Caco-2 (cell line): ENCODE data around the gene OXSR1. TPM values are rescaled to one million over a fixed set of nuclear protein-coding genes. Genes with fewer than 3 reads are reported as not detected.
"Not testable (repeated sequence)": the region's sequence is repeated elsewhere in the genome, so short reads cannot be mapped to it uniquely, and the experiment has no call there.

ENCODE experiments used
- BruUV-seq: library from RNA; stranded (reverse); fragments of 400-500 nt; replicated peaks from 2 replicates; lab custom pipeline; 2021; lab: Mats Ljungman, UMichigan
- CTCF ChIA-PET: fragments of 300-600 bp; sonication (Branson Sonifier 250); formaldehyde crosslinking; loops from one replicate; lab custom pipeline; 2022; ENCODE audit warnings: antibody characterized with exemption; lab: Charles Lee
- POLR2A ChIA-PET: fragments of 300-600 bp; sonication (Branson Sonifier 250); formaldehyde crosslinking; loops from one replicate; lab custom pipeline; 2022; ENCODE audit warnings: antibody characterized with exemption; lab: Charles Lee
- DNase-seq, 2 experiments: peaks; one replicate each; pipeline versions ENCODE4 v3.0.0 to v3.0.0-alpha.2; 2020 to 2022
- H3K27me3 ChIP-seq: replicated peaks from 2 replicates; pipeline ENCODE4 v1.6.0; 2011; ENCODE audit warnings: low read length; ENCODE audit not compliant: control insufficient read depth, insufficient read depth
- H3K36me3 ChIP-seq: 2 replicates; pipeline ENCODE4 v1.5.1; 2011; ENCODE audit warnings: low read length; ENCODE audit not compliant: control insufficient read depth, insufficient read depth
- H3K4me1 ChIP-seq: fragments of 250-450 bp; sonication (Bioruptor Pico); 2 replicates; pipeline ENCODE4 v1.5.1; 2020; ENCODE audit warnings: mild to moderate bottlenecking
- H3K4me3 ChIP-seq: 2 replicates; pipeline ENCODE4 v1.5.1; 2011; ENCODE audit warnings: low read depth, mild to moderate bottlenecking, control low read depth, low read length
- H3K9me3 ChIP-seq: fragments of 250-450 bp; sonication (Bioruptor Pico); 2 replicates; pipeline ENCODE4 v1.5.1; 2020; ENCODE audit warnings: mild to moderate bottlenecking, moderate library complexity
- H3K27ac Mint-ChIP-seq: one replicate; pipeline ENCODE4 v1.8.0; 2022; ENCODE audit warnings: mixed read lengths; ENCODE audit not compliant: unreplicated experiment
- H3K27me3 Mint-ChIP-seq: one replicate; pipeline ENCODE4 v1.8.0; 2022; ENCODE audit warnings: mixed read lengths; ENCODE audit not compliant: insufficient read depth, unreplicated experiment
- H3K36me3 Mint-ChIP-seq: one replicate; pipeline ENCODE4 v1.8.0; 2022; ENCODE audit warnings: mild to moderate bottlenecking, mixed read lengths; ENCODE audit not compliant: insufficient read depth, unreplicated experiment
- H3K4me1 Mint-ChIP-seq: one replicate; pipeline ENCODE4 v1.8.0; 2022; ENCODE audit warnings: low read depth, mixed read lengths; ENCODE audit not compliant: unreplicated experiment
- H3K4me3 Mint-ChIP-seq: one replicate; pipeline ENCODE4 v1.8.0; 2022; ENCODE audit warnings: mild to moderate bottlenecking, moderate library complexity, mixed read lengths; ENCODE audit not compliant: unreplicated experiment
- H3K9me3 Mint-ChIP-seq: one replicate; pipeline ENCODE4 v1.8.0; 2022; ENCODE audit warnings: mixed read lengths; ENCODE audit not compliant: unreplicated experiment
- intact Hi-C: fragments of 100-400 bp; cut with micrococcal nuclease; formaldehyde crosslinking; loops from one replicate; pipeline ENCODE4 v1.10.0; 2022; ENCODE audit not compliant: unreplicated experiment
- total RNA-seq: library from RNA; stranded (reverse); gene quantifications from 2 replicates; pipeline ENCODE4 v1.2.3, GENCODE V29; 2022
- TF ChIP-seq, protein P1 (sequence below), 2 experiments: fragments of 200-600 bp in 1 of 2; IDR thresholded peaks; 1 replicate in 1 of 2; 2 replicates in 1 of 2; pipeline versions ENCODE4 v1.5.1 to v1.8.0; 2011 to 2022; ENCODE audit warnings: antibody characterized with exemption in 1 of 2, control low read depth in 1 of 2, inconsistent platforms in 1 of 2, low read depth in 1 of 2, low read length in 1 of 2, mild to moderate bottlenecking in 1 of 2, moderate library complexity in 1 of 2; ENCODE audit not compliant: insufficient read depth in 1 of 2, severe bottlenecking in 1 of 2, unreplicated experiment in 1 of 2

OXSR1 gene
- total RNA-seq, 1 experiment from 2014 or later: 39.2 TPM

DNA sequence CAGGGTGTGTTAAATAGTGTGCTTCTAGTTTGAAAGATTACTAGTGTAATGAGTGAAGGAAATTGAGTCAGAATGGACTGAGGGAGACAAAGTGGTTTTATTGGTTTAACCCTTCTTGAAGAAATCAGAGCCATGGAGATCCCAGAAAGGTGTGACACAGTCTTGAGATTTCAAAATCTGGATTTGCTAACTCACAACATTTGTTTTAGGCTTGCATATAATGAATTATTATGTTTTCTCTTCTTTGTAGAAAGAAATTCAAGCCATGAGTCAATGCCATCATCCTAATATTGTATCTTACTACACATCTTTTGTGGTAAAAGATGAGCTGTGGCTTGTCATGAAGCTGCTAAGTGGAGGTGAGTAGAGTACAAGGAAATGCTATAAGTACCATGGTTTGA lies 25.1 kb downstream of the OXSR1 start:
- TF ChIP-seq, protein P1, sequence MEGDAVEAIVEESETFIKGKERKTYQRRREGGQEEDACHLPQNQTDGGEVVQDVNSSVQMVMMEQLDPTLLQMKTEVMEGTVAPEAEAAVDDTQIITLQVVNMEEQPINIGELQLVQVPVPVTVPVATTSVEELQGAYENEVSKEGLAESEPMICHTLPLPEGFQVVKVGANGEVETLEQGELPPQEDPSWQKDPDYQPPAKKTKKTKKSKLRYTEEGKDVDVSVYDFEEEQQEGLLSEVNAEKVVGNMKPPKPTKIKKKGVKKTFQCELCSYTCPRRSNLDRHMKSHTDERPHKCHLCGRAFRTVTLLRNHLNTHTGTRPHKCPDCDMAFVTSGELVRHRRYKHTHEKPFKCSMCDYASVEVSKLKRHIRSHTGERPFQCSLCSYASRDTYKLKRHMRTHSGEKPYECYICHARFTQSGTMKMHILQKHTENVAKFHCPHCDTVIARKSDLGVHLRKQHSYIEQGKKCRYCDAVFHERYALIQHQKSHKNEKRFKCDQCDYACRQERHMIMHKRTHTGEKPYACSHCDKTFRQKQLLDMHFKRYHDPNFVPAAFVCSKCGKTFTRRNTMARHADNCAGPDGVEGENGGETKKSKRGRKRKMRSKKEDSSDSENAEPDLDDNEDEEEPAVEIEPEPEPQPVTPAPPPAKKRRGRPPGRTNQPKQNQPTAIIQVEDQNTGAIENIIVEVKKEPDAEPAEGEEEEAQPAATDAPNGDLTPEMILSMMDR (IDR thresholded peaks at IDR 0.05; ENCODE audit: insufficient read depth in 1 of 2, low read depth in 1 of 2, low read length in 1 of 2, severe bottlenecking in 1 of 2, unreplicated experiment in 1 of 2): no peak
- no peaks in the 10 kb centered on the region for H3K4me1 ChIP-seq
- Mint-ChIP-seq H3K9me3 (no peaks in the 10 kb centered on the region), H3K4me1 (no peaks in the 10 kb centered on the region), H3K27ac (no peak overlapping the region), H3K36me3 (peaks cover 14% of the 10 kb centered on the region), H3K27me3 (no peaks in the 10 kb centered on the region), H3K4me3 (no peak overlapping the region)
- ChIA-PET CTCF (no interaction called here), POLR2A (no interaction called here)
- intact Hi-C loops: no loop called here
- H3K9me3 ChIP-seq: no peaks in the 10 kb centered on the region
- no TSS peak for BruUV-seq
- no peak for DNase-seq
- H3K36me3 ChIP-seq: no peaks in the 10 kb centered on the region; the same call in 1 of the 2 replicates
- H3K27me3 ChIP-seq: no peaks in the 10 kb centered on the region
- H3K4me3 ChIP-seq: no peak overlapping the region

DNA sequence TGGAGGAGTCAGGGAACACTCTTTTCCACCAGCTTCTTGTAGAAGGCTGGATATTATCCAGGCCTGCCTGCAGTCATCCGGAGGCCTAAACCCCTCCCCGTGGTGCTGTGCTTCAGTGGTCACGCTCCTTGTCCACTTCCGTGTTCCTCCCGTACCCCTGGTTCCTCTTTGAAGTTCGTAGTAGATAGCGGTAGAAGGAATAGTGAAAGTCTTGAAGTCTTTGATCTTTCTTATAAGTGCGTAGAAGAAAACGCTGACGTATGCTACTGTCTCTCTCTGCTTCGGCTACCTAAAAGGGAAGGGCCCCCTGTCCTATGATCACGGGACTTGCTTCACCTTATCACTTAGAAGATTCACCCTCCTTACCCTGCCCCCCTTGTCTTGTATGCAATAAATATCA lies 37.6 kb downstream of the OXSR1 start:
- intact Hi-C loops, H3K27ac Mint-ChIP-seq, H3K4me3 ChIP-seq, H3K4me3 Mint-ChIP-seq, H3K9me3 ChIP-seq, BruUV-seq, DNase-seq, H3K27me3 Mint-ChIP-seq, H3K4me1 ChIP-seq, CTCF ChIA-PET, H3K9me3 Mint-ChIP-seq, H3K4me1 Mint-ChIP-seq, POLR2A ChIA-PET, H3K36me3 ChIP-seq, H3K27me3 ChIP-seq: not testable (repeated sequence)
- H3K36me3 Mint-ChIP-seq: peaks cover 29% of the 10 kb centered on the region

DNA sequence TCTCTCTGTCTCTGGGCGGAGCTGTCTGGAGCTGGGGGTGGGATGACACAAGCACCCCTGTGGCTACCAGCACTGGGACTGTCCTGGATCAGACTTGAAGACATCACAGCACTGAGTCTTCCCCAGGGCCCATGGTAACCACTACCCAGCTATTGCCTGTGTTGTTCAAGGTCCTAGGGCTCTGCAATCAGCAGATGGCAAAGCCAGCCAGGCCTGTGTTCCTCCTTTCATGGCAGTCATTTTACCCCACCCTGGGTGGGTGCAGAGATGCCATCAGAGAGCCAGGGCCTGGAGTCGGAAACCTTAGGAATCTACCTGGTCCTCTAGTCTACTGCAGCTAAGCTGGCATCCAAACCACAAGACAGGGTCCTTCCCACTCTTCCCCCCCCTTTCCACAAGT lies 38.4 kb downstream of the OXSR1 start:
- Histone ChIP-seq H3K27me3 (no peaks in the 10 kb centered on the region), H3K36me3 (no peaks in the 10 kb centered on the region), H3K4me1 (no peaks in the 10 kb centered on the region), H3K4me3 (no peak overlapping the region), H3K9me3 (no peaks in the 10 kb centered on the region)
- Mint-ChIP-seq H3K4me1 (no peaks in the 10 kb centered on the region), H3K9me3 (no peaks in the 10 kb centered on the region), H3K36me3 (peaks cover 33% of the 10 kb centered on the region), H3K27me3 (no peaks in the 10 kb centered on the region), H3K4me3 (no peak overlapping the region), H3K27ac (no peak overlapping the region)
- BruUV-seq: no TSS peak
- CTCF ChIA-PET: no interaction called here
- TF ChIP-seq, protein P1 (IDR thresholded peaks at IDR 0.05; ENCODE audit: insufficient read depth in 1 of 2, low read depth in 1 of 2, low read length in 1 of 2, severe bottlenecking in 1 of 2, unreplicated experiment in 1 of 2): no peak
- no peak for DNase-seq
- intact Hi-C loops: no loop called here
- POLR2A ChIA-PET: no interaction called here
